Activated CD4-positive, alpha-beta T cell treated with anti-CD3 and anti-CD28 coated beads, Interleukin-10, Interleukin-2, amounts not matched to agents 100 ng/mL and 50 ng/mL, durations not matched to agents 16 hours and 8 hours (primary cell): Measurements from ENCODE around the gene YBX1.

Source experiments
- DNase-seq: peaks from one replicate; pipeline ENCODE4 v3.0.0-alpha.2; 2020

The YBX1 gene

GRCh38 chr1:42735477-42736105, 53.4 kb downstream of the YBX1 start:
- no peak for DNase-seq

- DNase-seq: peak; percentile 6
These were observed 53.9 kb downstream of the YBX1 start for GRCh38 chr1:42736152-42736551.

GRCh38 chr1:42736571-42737200, 54.5 kb downstream of the YBX1 start:
- DNase-seq: no peak

GRCh38 chr1:42737257-42737656, 55.0 kb downstream of the YBX1 start:
- DNase-seq: no peak

- no peak for DNase-seq
These were observed 55.9 kb downstream of the YBX1 start for GRCh38 chr1:42737986-42738677.

- no peak for DNase-seq
These were observed 56.5 kb downstream of the YBX1 start for GRCh38 chr1:42738678-42739226.

- DNase-seq: no peak
These were observed 57.8 kb downstream of the YBX1 start, which contains the start of gene CLDN19 for GRCh38 chr1:42739753-42740700. Gene CLDN19, minus strand, starts transcription at chr1:42740236. Its CDS starts 173 bp downstream, at chr1:42740063.

GRCh38 chr1:42740851-42741580, 58.8 kb downstream of the YBX1 start:
- no peak for DNase-seq

GRCh38 chr1:42741706-42742105, 59.5 kb downstream of the YBX1 start:
- DNase-seq: no peak

- DNase-seq: no peak
These were observed 59.9 kb downstream of the YBX1 start for GRCh38 chr1:42742141-42742540.

- no peak for DNase-seq
These were observed 60.5 kb downstream of the YBX1 start for GRCh38 chr1:42742617-42743316.

GRCh38 chr1:42743317-42744147, 61.3 kb downstream of the YBX1 start:
- DNase-seq: no peak

- no peak for DNase-seq
These were observed 61.9 kb downstream of the YBX1 start for GRCh38 chr1:42744148-42744413.

GRCh38 chr1:42745851-42746250, 63.6 kb downstream of the YBX1 start:
- no peak for DNase-seq

GRCh38 chr1:42746436-42747105, 64.4 kb downstream of the YBX1 start:
- no peak for DNase-seq

- DNase-seq: peak; percentile 25
These were observed 64.9 kb downstream of the YBX1 start for GRCh38 chr1:42747125-42747524.

GRCh38 chr1:42748021-42748420, 65.8 kb downstream of the YBX1 start:
- DNase-seq: no peak

- no peak for DNase-seq
These were observed 66.5 kb downstream of the YBX1 start for GRCh38 chr1:42748461-42749410.

- DNase-seq: no peak
These were observed 67.8 kb downstream of the YBX1 start for GRCh38 chr1:42750041-42750440.
